Measurements from ENCODE around the gene RTN4IP1.
"Not testable (repeated sequence)": the region's sequence is repeated elsewhere in the genome, so short reads cannot be mapped to it uniquely, and the experiment has no call there.

Gene RTN4IP1

GRCh38 chr6:106591111-106591825 is 38.0 kb downstream of the RTN4IP1 start:
- FAIRE-seq: no peak
- DNase-seq (ENCODE audit: extremely low spot score, insufficient read length, low read depth): no peak

GRCh38 chr6:106588937-106589336 is 40.4 kb downstream of the RTN4IP1 start:
- not testable (repeated sequence) for DNase-seq (ENCODE audit: extremely low spot score, insufficient read length, low read depth); FAIRE-seq

- FAIRE-seq (no peak), DNase-seq (ENCODE audit: extremely low spot score, insufficient read length, low read depth) (no peak)
Measured at GRCh38 chr6:106586815-106587415, 42.4 kb downstream of the RTN4IP1 start.

GRCh38 chr6:106581468-106581867 is 47.8 kb downstream of the RTN4IP1 start:
- DNase-seq (ENCODE audit: extremely low spot score, insufficient read length, low read depth): no peak
- FAIRE-seq: no peak

GRCh38 chr6:106579281-106579680 is 50.0 kb downstream of the RTN4IP1 start:
- DNase-seq (ENCODE audit: extremely low spot score, insufficient read length, low read depth): no peak
- no peak for FAIRE-seq

GRCh38 chr6:106574741-106575458 is 54.4 kb downstream of the RTN4IP1 start:
- DNase-seq (ENCODE audit: extremely low spot score, insufficient read length, low read depth) (no peak), FAIRE-seq (no peak)

GRCh38 chr6:106572875-106573585 is 56.3 kb downstream of the RTN4IP1 start:
- FAIRE-seq: no peak
- DNase-seq (ENCODE audit: extremely low spot score, insufficient read length, low read depth): no peak

- DNase-seq (ENCODE audit: extremely low spot score, insufficient read length, low read depth): no peak
- FAIRE-seq: no peak
Measured at GRCh38 chr6:106572436-106572835, 56.9 kb downstream of the RTN4IP1 start.

GRCh38 chr6:106569428-106569827 is 59.9 kb downstream of the RTN4IP1 start:
- no peak for FAIRE-seq
- no peak for DNase-seq (ENCODE audit: extremely low spot score, insufficient read length, low read depth)

- FAIRE-seq (no peak), DNase-seq (ENCODE audit: extremely low spot score, insufficient read length, low read depth) (no peak)
Measured at GRCh38 chr6:106568530-106568929, 60.8 kb downstream of the RTN4IP1 start.

- DNase-seq (ENCODE audit: extremely low spot score, insufficient read length, low read depth) (no peak), FAIRE-seq (no peak)
Measured at GRCh38 chr6:106564476-106564875, 64.8 kb downstream of the RTN4IP1 start.

GRCh38 chr6:106563614-106564013 is 65.7 kb downstream of the RTN4IP1 start:
- FAIRE-seq (no peak), DNase-seq (ENCODE audit: extremely low spot score, insufficient read length, low read depth) (no peak)

GRCh38 chr6:106561686-106562405 is 67.5 kb downstream of the RTN4IP1 start:
- FAIRE-seq (no peak), DNase-seq (ENCODE audit: extremely low spot score, insufficient read length, low read depth) (no peak)

- no peak for DNase-seq (ENCODE audit: extremely low spot score, insufficient read length, low read depth)
- FAIRE-seq: no peak
Measured at GRCh38 chr6:106560996-106561685, 68.2 kb downstream of the RTN4IP1 start.

- DNase-seq (ENCODE audit: extremely low spot score, insufficient read length, low read depth); FAIRE-seq: not testable (repeated sequence)
Measured at GRCh38 chr6:106559659-106560058, 69.6 kb downstream of the RTN4IP1 start.

- DNase-seq (ENCODE audit: extremely low spot score, insufficient read length, low read depth): no peak
- FAIRE-seq: no peak
Measured at GRCh38 chr6:106558364-106558763, 70.9 kb downstream of the RTN4IP1 start.

- no peak for DNase-seq (ENCODE audit: extremely low spot score, insufficient read length, low read depth)
- FAIRE-seq: no peak
Measured at GRCh38 chr6:106557837-106558236, 71.5 kb downstream of the RTN4IP1 start.

- FAIRE-seq: no peak
- DNase-seq (ENCODE audit: extremely low spot score, insufficient read length, low read depth): no peak
Measured at GRCh38 chr6:106556368-106556960, 72.8 kb downstream of the RTN4IP1 start.

GRCh38 chr6:106555767-106556166 is 73.5 kb downstream of the RTN4IP1 start:
- no peak for DNase-seq (ENCODE audit: extremely low spot score, insufficient read length, low read depth)
- FAIRE-seq: no peak

Measured in GM18507 (cell line).